ENCODE results near the gene CHD5.
"Not testable (repeated sequence)": the region's sequence is repeated elsewhere in the genome, so short reads cannot be mapped to it uniquely, and the experiment has no call there.

Gene CHD5

GRCh38 chr1:6180268-6180706 lies at the start of gene CHD5:
TSS of gene CHD5 (minus strand) at chr1:6180321. CDS start at chr1:6180023, 298 bp downstream.
- DNase-seq = no peak

- no peak for DNase-seq
Observed at GRCh38 chr1:6225651-6226050, 45.5 kb upstream of the CHD5 start.

GRCh38 chr1:6224718-6225117 lies 44.6 kb upstream of the CHD5 start:
- DNase-seq = no peak

- DNase-seq = no peak
Observed at GRCh38 chr1:6223617-6224016, 43.5 kb upstream of the CHD5 start.

- no peak for DNase-seq
Observed at GRCh38 chr1:6222636-6223035, 42.5 kb upstream of the CHD5 start.

GRCh38 chr1:6221210-6221784 lies 41.2 kb upstream of the CHD5 start:
- no peak for DNase-seq

- DNase-seq = peak; percentile 11
Observed at GRCh38 chr1:6220236-6220635, 40.1 kb upstream of the CHD5 start.

GRCh38 chr1:6219641-6220040 lies 39.5 kb upstream of the CHD5 start:
- not testable (repeated sequence) for DNase-seq

GRCh38 chr1:6218375-6219164 lies 38.4 kb upstream of the CHD5 start:
- DNase-seq = no peak

GRCh38 chr1:6212193-6212959 lies 32.3 kb upstream of the CHD5 start:
- no peak for DNase-seq

- no peak for DNase-seq
Observed at GRCh38 chr1:6211731-6212130, 31.6 kb upstream of the CHD5 start.

GRCh38 chr1:6210591-6211355 lies 30.7 kb upstream of the CHD5 start:
- no peak for DNase-seq

- DNase-seq = no peak
Observed at GRCh38 chr1:6209661-6210580, 29.8 kb upstream of the CHD5 start.

GRCh38 chr1:6208723-6209660 lies 28.9 kb upstream of the CHD5 start:
- DNase-seq = no peak

GRCh38 chr1:6207921-6208320 lies 27.8 kb upstream of the CHD5 start:
- DNase-seq = no peak

- DNase-seq = no peak
Observed at GRCh38 chr1:6207075-6207885, 27.2 kb upstream of the CHD5 start.

GRCh38 chr1:6206520-6206855 lies 26.4 kb upstream of the CHD5 start:
- DNase-seq = no peak

- DNase-seq = peak; percentile 69
Observed at GRCh38 chr1:6205849-6206519, 25.9 kb upstream of the CHD5 start, which contains the start of gene RNF207. TSS of gene RNF207 (plus strand) at chr1:6206119. CDS start at chr1:6206536, 417 bp downstream.

GRCh38 chr1:6202256-6202655 lies 22.1 kb upstream of the CHD5 start:
- no peak for DNase-seq

Measured in kidney glomerular epithelial cell (primary cell).